ENCODE data around the gene RPS21. TPM values are rescaled to one million over a fixed set of nuclear protein-coding genes. Genes with fewer than 3 reads are reported as not detected.

The RPS21 gene
- polyA plus RNA-seq, 1 of the 3 experiments (the other 2 are of a cell fraction): 16,625 TPM

GRCh38 chr20:62338294-62338620 lies 48.6 kb upstream of the RPS21 start:
- no peak overlapping the region for H3K4me2 ChIP-seq
- TF ChIP-seq RXRA (IDR thresholded peaks at IDR 0.05; ENCODE audit: borderline replicate concordance, low read depth) (no peak), MXI1 (IDR thresholded peaks at IDR 0.05; ENCODE audit: low read depth, low read length) (no peak), EZH2phosphoT487 (IDR thresholded peaks at IDR 0.05; ENCODE audit: borderline replicate concordance, low read depth) (no peak), IRF3 (IDR thresholded peaks at IDR 0.05; ENCODE audit: low read depth, low read length) (no peak), SIN3A (IDR thresholded peaks at IDR 0.05; ENCODE audit: borderline replicate concordance, low read depth, low read length) (no peak), FOSL2 (IDR thresholded peaks at IDR 0.05; ENCODE audit: borderline replicate concordance, low read depth) (no peak), FOXJ3 (CRISPR knock-in tag; IDR thresholded peaks at IDR 0.05) (no peak), PBX3 (IDR thresholded peaks at IDR 0.05) (no peak), USF1 (IDR thresholded peaks at IDR 0.05; ENCODE audit: borderline replicate concordance, low read depth) (no peak), JUND (IDR thresholded peaks at IDR 0.05) (no peak), EP300 (IDR thresholded peaks at IDR 0.05; ENCODE audit: borderline replicate concordance in 1 of 2, low read depth in 1 of 2, low read length in 1 of 2) (no peak), RAD21 (IDR thresholded peaks at IDR 0.05; ENCODE audit: low read length) (no peak), RFX5 (IDR thresholded peaks at IDR 0.05; ENCODE audit: low read length) (no peak), YY1 (IDR thresholded peaks at IDR 0.05; ENCODE audit: low read depth) (no peak), TCF12 (IDR thresholded peaks at IDR 0.05) (no peak)
- TF ChIP-seq, protein P1, sequence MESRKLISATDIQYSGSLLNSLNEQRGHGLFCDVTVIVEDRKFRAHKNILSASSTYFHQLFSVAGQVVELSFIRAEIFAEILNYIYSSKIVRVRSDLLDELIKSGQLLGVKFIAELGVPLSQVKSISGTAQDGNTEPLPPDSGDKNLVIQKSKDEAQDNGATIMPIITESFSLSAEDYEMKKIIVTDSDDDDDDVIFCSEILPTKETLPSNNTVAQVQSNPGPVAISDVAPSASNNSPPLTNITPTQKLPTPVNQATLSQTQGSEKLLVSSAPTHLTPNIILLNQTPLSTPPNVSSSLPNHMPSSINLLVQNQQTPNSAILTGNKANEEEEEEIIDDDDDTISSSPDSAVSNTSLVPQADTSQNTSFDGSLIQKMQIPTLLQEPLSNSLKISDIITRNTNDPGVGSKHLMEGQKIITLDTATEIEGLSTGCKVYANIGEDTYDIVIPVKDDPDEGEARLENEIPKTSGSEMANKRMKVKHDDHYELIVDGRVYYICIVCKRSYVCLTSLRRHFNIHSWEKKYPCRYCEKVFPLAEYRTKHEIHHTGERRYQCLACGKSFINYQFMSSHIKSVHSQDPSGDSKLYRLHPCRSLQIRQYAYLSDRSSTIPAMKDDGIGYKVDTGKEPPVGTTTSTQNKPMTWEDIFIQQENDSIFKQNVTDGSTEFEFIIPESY (IDR thresholded peaks at IDR 0.05; ENCODE audit: borderline replicate concordance, low read depth): no peak
- TF ChIP-seq, protein P2, sequence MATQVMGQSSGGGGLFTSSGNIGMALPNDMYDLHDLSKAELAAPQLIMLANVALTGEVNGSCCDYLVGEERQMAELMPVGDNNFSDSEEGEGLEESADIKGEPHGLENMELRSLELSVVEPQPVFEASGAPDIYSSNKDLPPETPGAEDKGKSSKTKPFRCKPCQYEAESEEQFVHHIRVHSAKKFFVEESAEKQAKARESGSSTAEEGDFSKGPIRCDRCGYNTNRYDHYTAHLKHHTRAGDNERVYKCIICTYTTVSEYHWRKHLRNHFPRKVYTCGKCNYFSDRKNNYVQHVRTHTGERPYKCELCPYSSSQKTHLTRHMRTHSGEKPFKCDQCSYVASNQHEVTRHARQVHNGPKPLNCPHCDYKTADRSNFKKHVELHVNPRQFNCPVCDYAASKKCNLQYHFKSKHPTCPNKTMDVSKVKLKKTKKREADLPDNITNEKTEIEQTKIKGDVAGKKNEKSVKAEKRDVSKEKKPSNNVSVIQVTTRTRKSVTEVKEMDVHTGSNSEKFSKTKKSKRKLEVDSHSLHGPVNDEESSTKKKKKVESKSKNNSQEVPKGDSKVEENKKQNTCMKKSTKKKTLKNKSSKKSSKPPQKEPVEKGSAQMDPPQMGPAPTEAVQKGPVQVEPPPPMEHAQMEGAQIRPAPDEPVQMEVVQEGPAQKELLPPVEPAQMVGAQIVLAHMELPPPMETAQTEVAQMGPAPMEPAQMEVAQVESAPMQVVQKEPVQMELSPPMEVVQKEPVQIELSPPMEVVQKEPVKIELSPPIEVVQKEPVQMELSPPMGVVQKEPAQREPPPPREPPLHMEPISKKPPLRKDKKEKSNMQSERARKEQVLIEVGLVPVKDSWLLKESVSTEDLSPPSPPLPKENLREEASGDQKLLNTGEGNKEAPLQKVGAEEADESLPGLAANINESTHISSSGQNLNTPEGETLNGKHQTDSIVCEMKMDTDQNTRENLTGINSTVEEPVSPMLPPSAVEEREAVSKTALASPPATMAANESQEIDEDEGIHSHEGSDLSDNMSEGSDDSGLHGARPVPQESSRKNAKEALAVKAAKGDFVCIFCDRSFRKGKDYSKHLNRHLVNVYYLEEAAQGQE (IDR thresholded peaks at IDR 0.05; ENCODE audit: low read depth, low read length): no peak
- no peaks in the 10 kb centered on the region for H3K9me2 ChIP-seq
- H3K9me3 ChIP-seq: no peaks in the 10 kb centered on the region
- POLR2A ChIA-PET: no interaction called here
- H4K20me1 ChIP-seq (ENCODE audit: insufficient read depth): no peaks in the 10 kb centered on the region
- no peaks in the 10 kb centered on the region for H3K79me2 ChIP-seq (ENCODE audit: insufficient read depth)
- no peaks in the 10 kb centered on the region for H3K27me3 ChIP-seq (ENCODE audit: insufficient read depth)
- H3K9ac ChIP-seq: no peak overlapping the region
- no peaks in the 10 kb centered on the region for H3F3A ChIP-seq (replicated peaks; ENCODE audit: insufficient read depth)
- H3K27ac ChIP-seq (ENCODE audit: low read depth in 2 of 2, low read length in 1 of 2): no peak overlapping the region
- no peak for DNase-seq
- 92% methylated on average over 2 of the region's 16 CpGs for WGBS (ENCODE audit: low lambda C conversion rate)
- H2AFZ ChIP-seq (ENCODE audit: low read depth): no peak overlapping the region
- H3K4me1 ChIP-seq (ENCODE audit: control insufficient read depth in 1 of 2, insufficient read depth in 2 of 2, low read depth in 1 of 2, low read length in 1 of 2): no peaks in the 10 kb centered on the region
- CTCF ChIA-PET: interaction anchor here (1.4 kb wide), 1 partner anchor 45 kb away, joined by 4 read pairs; no protein-coding TSS in a partner anchor
- no peak overlapping the region for H3K4me3 ChIP-seq (ENCODE audit: low read depth in 2 of 2, low read length in 1 of 2)
- peaks cover 12 to 36% of the 10 kb centered on the region in 2 experiments for H3K36me3 ChIP-seq (replicated peaks in 1 of 2; ENCODE audit: control insufficient read depth in 1 of 2, insufficient read depth in 2 of 2, low read length in 1 of 2)
